WTC11 (cell line): ENCODE data around the gene CADM1. TPM values are rescaled to one million over a fixed set of nuclear protein-coding genes. Genes with fewer than 3 reads are reported as not detected.
A peak's percentile ranks its signal among the peaks of the same experiment; 100 is the strongest.

Experiments
- ATAC-seq: fragments of 200-7000 bp; cut with Tn5 transposase; 2 replicates; pipeline ENCODE4 v1.10.0; 2021; ENCODE audit warnings: mild to moderate bottlenecking, moderate library complexity
- CTCF ChIA-PET: fragments of 300-600 bp; sonication (Branson Sonifier 250); formaldehyde crosslinking; loops from one replicate; lab custom pipeline; 2021; ENCODE audit warnings: antibody characterized with exemption; lab: Charles Lee
- POLR2A ChIA-PET: fragments of 350-600 bp; sonication (Branson Sonifier 250); formaldehyde crosslinking; loops from one replicate; lab custom pipeline; 2021; ENCODE audit warnings: antibody characterized with exemption; lab: Charles Lee
- DNase-seq: peaks from one replicate; pipeline ENCODE4 v3.0.0; 2021; ENCODE audit warnings: low spot score
- H3K27ac Mint-ChIP-seq: 2 replicates; pipeline ENCODE4 v1.8.0; 2021; ENCODE audit warnings: mixed read lengths
- H3K27me3 Mint-ChIP-seq: 2 replicates; pipeline ENCODE4 v1.8.0; 2021; ENCODE audit warnings: low read depth, mild to moderate bottlenecking, moderate library complexity, mixed read lengths
- H3K36me3 Mint-ChIP-seq: 2 replicates; pipeline ENCODE4 v1.8.0; 2021; ENCODE audit warnings: mixed read lengths
- H3K4me1 Mint-ChIP-seq: 2 replicates; pipeline ENCODE4 v1.8.0; 2022; ENCODE audit warnings: mixed read lengths
- H3K4me3 Mint-ChIP-seq: 2 replicates; pipeline ENCODE4 v1.8.0; 2021; ENCODE audit warnings: mild to moderate bottlenecking, moderate library complexity, mixed read lengths
- H3K9me3 Mint-ChIP-seq: 2 replicates; pipeline ENCODE4 v1.8.0; 2021; ENCODE audit warnings: mixed read lengths
- ARID4B ChIP-seq: sonication (generic); formaldehyde crosslinking; IDR thresholded peaks from 2 replicates; pipeline ENCODE4 v1.8.0; 2023; ENCODE audit warnings: missing genetic modification reagents, mild to moderate bottlenecking, borderline replicate concordance
- CDX4 ChIP-seq: fragments of 250-450 bp; sonication (Bioruptor Pico); IDR thresholded peaks from 2 replicates; pipeline ENCODE4 v1.9.0; 2021; ENCODE audit warnings: moderate library complexity, mild to moderate bottlenecking, inconsistent platforms, borderline replicate concordance
- CTCF ChIP-seq: fragments of 200-600 bp; IDR thresholded peaks from 2 replicates; pipeline ENCODE4 v1.8.0; 2022; ENCODE audit warnings: antibody characterized with exemption
- GABPB1 ChIP-seq: sonication (generic); formaldehyde crosslinking; IDR thresholded peaks from 2 replicates; pipeline ENCODE4 v1.8.1; 2023; ENCODE audit warnings: mild to moderate bottlenecking, missing genetic modification reagents
- IRF1 ChIP-seq: sonication (generic); formaldehyde crosslinking; IDR thresholded peaks from 2 replicates; pipeline ENCODE4 v1.8.0; 2023; ENCODE audit warnings: missing genetic modification reagents
- IRF2 ChIP-seq: sonication (generic); formaldehyde crosslinking; IDR thresholded peaks from 2 replicates; pipeline ENCODE4 v1.8.0; 2022; ENCODE audit warnings: low read depth, missing genetic modification reagents, borderline replicate concordance
- JAZF1 ChIP-seq: fragments of 250-450 bp; sonication (Bioruptor Pico); IDR thresholded peaks from 2 replicates; pipeline ENCODE4 v1.9.0; 2021; ENCODE audit warnings: moderate library complexity, mild to moderate bottlenecking, inconsistent platforms
- JUN ChIP-seq: sonication (generic); formaldehyde crosslinking; IDR thresholded peaks from 2 replicates; pipeline ENCODE4 v1.8.0; 2023; ENCODE audit warnings: mild to moderate bottlenecking, missing genetic modification reagents
- MAX ChIP-seq: sonication (generic); formaldehyde crosslinking; IDR thresholded peaks from 2 replicates; pipeline ENCODE4 v1.8.0; 2022; ENCODE audit warnings: mild to moderate bottlenecking, missing genetic modification reagents
- MLX ChIP-seq: sonication (generic); formaldehyde crosslinking; IDR thresholded peaks from 2 replicates; pipeline ENCODE4 v1.8.1; 2023; ENCODE audit warnings: mild to moderate bottlenecking, missing genetic modification reagents, moderate library complexity
- MXD4 ChIP-seq: fragments of 250-450 bp; sonication (Bioruptor Pico); IDR thresholded peaks from 2 replicates; pipeline ENCODE4 v1.8.0; 2021; ENCODE audit warnings: mild to moderate bottlenecking, moderate library complexity, borderline replicate concordance
- MYBL2 ChIP-seq: sonication (generic); formaldehyde crosslinking; IDR thresholded peaks from 2 replicates; pipeline ENCODE4 v1.8.1; 2023; ENCODE audit warnings: mild to moderate bottlenecking, moderate library complexity, missing genetic modification reagents
- NFATC4 ChIP-seq: fragments of 250-450 bp; sonication (Bioruptor Pico); IDR thresholded peaks from 2 replicates; pipeline ENCODE4 v1.9.0; 2021; ENCODE audit warnings: mild to moderate bottlenecking
- NR2C2 ChIP-seq: sonication (generic); formaldehyde crosslinking; IDR thresholded peaks from 2 replicates; pipeline ENCODE4 v1.8.0; 2022; ENCODE audit warnings: mild to moderate bottlenecking, missing genetic modification reagents
- TEAD4 ChIP-seq: sonication (generic); formaldehyde crosslinking; IDR thresholded peaks from 2 replicates; pipeline ENCODE4 v1.8.0; 2022; ENCODE audit warnings: mild to moderate bottlenecking, missing genetic modification reagents
- TP53 ChIP-seq: sonication (generic); formaldehyde crosslinking; IDR thresholded peaks from 2 replicates; pipeline ENCODE4 v1.8.1; 2023; ENCODE audit warnings: mild to moderate bottlenecking, missing genetic modification reagents
- USF2 ChIP-seq: sonication (generic); formaldehyde crosslinking; IDR thresholded peaks from 2 replicates; pipeline ENCODE4 v1.8.1; 2023; ENCODE audit warnings: mild to moderate bottlenecking, missing genetic modification reagents, moderate library complexity
- ZBTB21 ChIP-seq: sonication (generic); formaldehyde crosslinking; IDR thresholded peaks from 2 replicates; pipeline ENCODE4 v1.8.1; 2023; ENCODE audit warnings: mild to moderate bottlenecking, missing genetic modification reagents, borderline replicate concordance
- ZNF263 ChIP-seq: sonication (generic); formaldehyde crosslinking; IDR thresholded peaks from 2 replicates; pipeline ENCODE4 v1.8.1; 2022; ENCODE audit warnings: low read depth, mild to moderate bottlenecking, moderate library complexity, missing genetic modification reagents
- ZNF317 ChIP-seq: sonication (generic); formaldehyde crosslinking; IDR thresholded peaks from 2 replicates; pipeline ENCODE4 v1.8.1; 2023; ENCODE audit warnings: low read depth, mild to moderate bottlenecking, moderate library complexity, missing genetic modification reagents, borderline replicate concordance
- ZNF416 ChIP-seq: fragments of 250-450 bp; sonication (Bioruptor Pico); IDR thresholded peaks from 2 replicates; pipeline ENCODE4 v1.9.0; 2021; ENCODE audit warnings: mild to moderate bottlenecking, inconsistent platforms
- ZNF512 ChIP-seq: sonication (generic); formaldehyde crosslinking; IDR thresholded peaks from 2 replicates; pipeline ENCODE4 v1.8.1; 2022; ENCODE audit warnings: missing genetic modification reagents, borderline replicate concordance
- ZNF671 ChIP-seq: fragments of 250-450 bp; sonication (Bioruptor Pico); IDR thresholded peaks from 2 replicates; pipeline ENCODE4 v1.8.0; 2021; ENCODE audit warnings: mild to moderate bottlenecking
- ZSCAN18 ChIP-seq: fragments of 250-450 bp; sonication (Bioruptor Pico); IDR thresholded peaks from 2 replicates; pipeline ENCODE4 v2.1.2; 2022; ENCODE audit warnings: mild to moderate bottlenecking, moderate library complexity
- total RNA-seq: library from RNA; stranded (reverse); gene quantifications from 3 replicates; pipeline ENCODE4 v1.2.3, GENCODE V29; 2021

Gene CADM1
- total RNA-seq, 1 experiment from 2014 or later = 26.8 TPM

- Mint-ChIP-seq H3K4me3 (no peak overlapping the region), H3K9me3 (no peaks in the 10 kb centered on the region), H3K4me1 (peaks cover 17% of the 10 kb centered on the region), H3K36me3 (no peaks in the 10 kb centered on the region; the same call in 1 of the 2 replicates), H3K27ac (no peak overlapping the region), H3K27me3 (no peaks in the 10 kb centered on the region)
- ChIA-PET CTCF (no interaction called here), POLR2A (no interaction called here)
- DNase-seq (peak; percentile 13), ATAC-seq (peak; percentile 37; the same call in 1 of the 2 replicates)
- TF ChIP-seq NFATC4 (CRISPR knock-in tag) (no peak), ZBTB21 (CRISPR knock-in tag) (no peak), CDX4 (CRISPR knock-in tag) (no peak), ZNF671 (CRISPR knock-in tag) (no peak), NR2C2 (CRISPR knock-in tag) (no peak), ZSCAN18 (CRISPR knock-in tag) (no peak), JUN (CRISPR knock-in tag) (no peak), TEAD4 (no peak), MLX (CRISPR knock-in tag) (no peak), ZNF512 (no peak), GABPB1 (CRISPR knock-in tag) (no peak), CTCF (no peak), ZNF263 (no peak), ARID4B (CRISPR knock-in tag) (no peak), TP53 (no peak)
These were observed 291.2 kb downstream of the CADM1 start for GRCh38 chr11:115213007-115213406.

- no peak for ATAC-seq
- CTCF ChIA-PET = interaction anchor here (0.5 kb wide), 1 partner anchor 781 kb away, joined by 3 read pairs; no protein-coding TSS in a partner anchor
- Mint-ChIP-seq H3K27me3 (no peaks in the 10 kb centered on the region), H3K27ac (no peak overlapping the region), H3K9me3 (no peaks in the 10 kb centered on the region), H3K4me1 (peaks cover 20% of the 10 kb centered on the region), H3K4me3 (no peak overlapping the region), H3K36me3 (no peaks in the 10 kb centered on the region)
- no peak for DNase-seq
- POLR2A ChIA-PET = no interaction called here
- TF ChIP-seq IRF1 (no peak), MYBL2 (CRISPR knock-in tag) (no peak), JAZF1 (no peak), MAX (CRISPR knock-in tag) (no peak), ZNF416 (CRISPR knock-in tag) (no peak), USF2 (CRISPR knock-in tag) (no peak), IRF2 (CRISPR knock-in tag) (no peak), ZNF317 (no peak), GABPB1 (CRISPR knock-in tag) (no peak), TP53 (no peak), MXD4 (CRISPR knock-in tag) (no peak)
These were observed 295.4 kb downstream of the CADM1 start for GRCh38 chr11:115208808-115209259.
